ENCODE results near the gene CSNK1A1L.

GRCh38 chr13:37058910-37059847, 46.3 kb downstream of the CSNK1A1L start, which contains the start of gene SUPT20H:
- no peak for TF ChIP-seq CHD1 (IDR thresholded peaks at IDR 0.05; ENCODE audit: low read depth, low read length)
- no peak for TF ChIP-seq CTCF (IDR thresholded peaks at IDR 0.05; ENCODE audit: control extremely low read depth in 1 of 3, insufficient read depth in 1 of 3, low read depth in 1 of 3, low read length in 3 of 3)
- peak in 1 of 2 experiments; percentile 83; a peak in 2 of 3 replicates for TF ChIP-seq POLR2A (IDR thresholded peaks at IDR 0.05; ENCODE audit: control extremely low read depth in 1 of 2, low read depth in 2 of 2, low read length in 2 of 2)
- TF ChIP-seq ZNF274 (IDR thresholded peaks at IDR 0.05; ENCODE audit: borderline replicate concordance, extremely low read depth, low read length): no peak

Measured in H1 (cell line).